Measurements from ENCODE around the gene OXSM. TPM values are rescaled to one million over a fixed set of nuclear protein-coding genes. Genes with fewer than 3 reads are reported as not detected.

Gene OXSM
- 13.0 and 13.6 TPM in 2 replicates for total RNA-seq
- polyA plus RNA-seq (2012): 11.4 TPM

GRCh38 chr3:25789596-25790556 is at the start of gene OXSM:
Gene OXSM (plus strand): TSS chr3:25790090. CDS start chr3:25791021, 931 bp downstream.
- DNase-seq (ENCODE audit: low read depth): peak; percentile 95

DNA sequence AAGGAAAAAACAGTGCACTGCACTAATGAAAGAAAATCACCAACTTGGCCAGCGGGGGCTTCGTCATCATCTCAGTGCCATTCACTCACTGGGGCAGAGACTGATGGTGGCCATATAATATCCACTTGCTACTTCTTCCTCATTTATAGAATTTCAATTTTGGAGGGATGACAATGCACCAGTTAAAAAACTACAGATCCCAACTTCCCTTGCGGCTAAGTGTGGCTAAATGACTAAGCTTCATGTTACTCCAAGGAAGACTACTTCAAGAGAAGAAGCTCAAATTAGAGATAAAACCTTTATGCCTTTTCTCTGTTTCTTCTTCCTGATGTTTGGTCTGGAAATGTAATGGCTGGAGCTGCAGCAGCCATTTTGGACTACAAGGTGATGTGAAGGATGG is 45.4 kb upstream of the OXSM start:
- DNase-seq (ENCODE audit: low read depth): no peak

GRCh38 chr3:25747033-25747432 is 42.9 kb upstream of the OXSM start:
- DNase-seq (ENCODE audit: low read depth): no peak

DNA sequence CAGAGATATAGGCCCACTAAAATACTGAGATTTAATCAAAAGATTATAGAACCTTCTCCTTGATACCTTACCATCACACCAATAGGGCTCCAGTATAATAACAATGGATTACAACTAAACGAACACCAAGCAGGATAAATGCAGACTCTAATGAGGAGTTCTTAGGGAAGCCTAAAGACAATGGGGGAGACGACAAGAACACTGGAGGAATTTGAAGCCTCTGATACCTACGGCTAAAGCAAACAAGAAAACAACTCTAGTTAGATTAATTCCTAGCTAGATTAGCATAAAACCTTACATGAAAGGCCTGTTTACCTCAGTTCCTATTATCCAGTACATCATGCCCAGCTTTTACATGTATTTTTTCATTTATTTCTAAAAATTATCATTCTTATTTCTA is 41.7 kb upstream of the OXSM start:
- no peak for DNase-seq (ENCODE audit: low read depth)

- DNase-seq (ENCODE audit: low read depth): no peak
These were observed 40.8 kb upstream of the OXSM start for GRCh38 chr3:25749031-25749581.

GRCh38 chr3:25751048-25751447 is 38.8 kb upstream of the OXSM start:
- DNase-seq (ENCODE audit: low read depth): no peak

DNA sequence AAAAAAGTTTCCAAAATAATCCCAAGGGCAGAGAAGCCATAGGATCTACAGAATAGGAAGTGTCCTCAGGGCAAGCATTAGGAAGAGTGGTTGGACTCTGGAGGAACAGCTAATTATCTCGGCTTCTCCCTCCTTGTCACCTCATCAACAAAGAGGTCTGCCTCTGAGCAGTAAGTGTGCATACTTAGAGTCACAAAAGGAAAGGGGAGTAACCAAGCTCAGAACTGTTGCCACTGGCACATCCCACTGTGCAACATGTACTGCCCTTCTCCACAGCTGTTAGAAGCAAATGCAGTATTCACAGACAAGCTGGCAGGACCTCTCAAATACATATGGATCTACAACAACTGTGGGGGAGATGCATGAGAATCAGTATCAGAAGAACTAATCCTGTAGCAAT is 38.2 kb upstream of the OXSM start:
- DNase-seq (ENCODE audit: low read depth): no peak

DNA sequence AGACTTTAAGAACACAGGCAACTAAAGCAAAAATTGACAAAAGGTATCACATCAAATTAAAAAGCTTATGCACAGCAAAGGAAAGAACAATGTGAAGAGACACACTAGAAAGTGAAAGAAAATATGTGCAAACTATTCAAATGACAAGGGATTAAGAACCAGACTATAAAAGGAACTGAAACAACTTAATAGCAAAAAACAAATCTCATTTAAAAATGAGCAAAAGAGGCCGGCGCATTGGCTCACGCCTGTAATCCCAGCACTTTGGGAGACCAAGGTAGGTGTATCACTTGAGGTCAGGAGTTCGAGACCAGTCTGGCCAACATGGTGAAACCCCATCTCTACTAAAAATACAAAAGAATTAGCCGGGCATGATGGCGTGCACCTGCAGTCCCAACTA is 21.0 kb upstream of the OXSM start:
- no peak for DNase-seq (ENCODE audit: low read depth)

GRCh38 chr3:25775936-25776335 is 14.0 kb upstream of the OXSM start:
- DNase-seq (ENCODE audit: low read depth): no peak

DNA sequence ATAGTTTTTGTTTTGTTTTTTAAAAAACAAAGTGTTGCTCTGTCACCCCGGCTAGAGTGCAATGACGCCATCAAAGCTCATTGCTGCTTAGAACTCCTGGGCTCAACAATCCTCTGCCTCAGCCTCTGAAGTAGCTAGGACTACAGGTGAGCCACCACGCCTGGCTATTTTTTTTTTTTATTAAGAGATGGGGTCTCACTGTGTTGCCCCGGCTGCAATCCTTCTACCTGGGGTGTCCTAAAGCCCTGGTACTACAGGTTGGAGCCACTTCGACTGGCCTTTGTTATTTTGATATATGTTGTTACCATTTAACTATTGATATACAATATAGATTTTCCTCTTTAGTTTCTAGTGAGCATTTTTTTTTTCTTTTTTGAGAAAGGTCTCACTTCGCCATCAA is 9.3 kb upstream of the OXSM start:
- DNase-seq (ENCODE audit: low read depth): no peak

- DNase-seq (ENCODE audit: low read depth): no peak
These were observed 8.6 kb upstream of the OXSM start for GRCh38 chr3:25781145-25781757.

- no peak for DNase-seq (ENCODE audit: low read depth)
These were observed 7.9 kb upstream of the OXSM start for GRCh38 chr3:25781758-25782594.

- no peak for DNase-seq (ENCODE audit: low read depth)
These were observed 7.3 kb upstream of the OXSM start for GRCh38 chr3:25782636-25782937.

- DNase-seq (ENCODE audit: low read depth): peak; percentile 85
These were observed 6.8 kb upstream of the OXSM start, which contains the start of gene NGLY1 for GRCh38 chr3:25782938-25783660. Gene NGLY1 (minus strand): TSS chr3:25783443. CDS start chr3:25783390, 53 bp downstream.

- DNase-seq (ENCODE audit: low read depth): peak; percentile 39
These were observed 6.0 kb upstream of the OXSM start for GRCh38 chr3:25783661-25784512.

DNA sequence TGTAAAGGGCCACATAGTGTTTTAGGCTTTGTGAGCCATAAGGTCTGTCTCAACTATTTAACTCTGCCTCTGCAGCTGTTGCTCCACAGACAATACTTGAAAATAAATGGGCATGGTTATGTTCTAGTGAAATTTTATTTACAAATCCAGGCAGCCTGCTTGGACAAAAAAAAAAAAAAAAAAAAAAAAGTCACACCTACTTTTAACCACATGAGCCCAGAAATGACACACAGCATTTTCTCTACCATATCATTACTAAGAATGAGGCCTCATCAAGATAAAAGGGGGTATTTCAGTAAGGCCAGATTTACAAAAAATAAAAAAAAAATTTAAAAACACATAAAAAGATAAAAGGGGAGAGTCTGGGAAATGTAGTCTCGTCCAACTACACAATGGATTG is 4.9 kb upstream of the OXSM start:
- peak; percentile 14 for DNase-seq (ENCODE audit: low read depth)

- DNase-seq (ENCODE audit: low read depth): no peak
These were observed 4.1 kb upstream of the OXSM start for GRCh38 chr3:25785826-25786225.

GRCh38 chr3:25787689-25788088 is 2.2 kb upstream of the OXSM start:
- no peak for DNase-seq (ENCODE audit: low read depth)

DNA sequence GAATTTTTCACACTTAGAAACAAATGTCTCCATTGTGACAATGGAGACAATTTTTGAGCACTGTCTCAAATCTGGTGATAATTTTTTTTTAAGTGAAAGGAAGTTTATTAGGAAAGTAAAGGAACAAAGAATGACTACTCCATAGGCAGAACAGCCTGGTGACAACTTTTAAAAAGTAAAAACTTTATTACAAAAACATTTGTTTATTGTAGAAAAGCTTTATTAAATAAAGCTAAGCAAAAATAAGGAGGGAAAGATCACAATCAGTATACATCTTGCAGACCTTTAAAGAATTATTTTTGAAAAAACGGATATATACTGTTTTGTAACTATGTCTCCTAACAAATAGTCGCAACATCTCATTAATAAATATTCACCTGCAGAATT is 688 bp upstream of the OXSM start:
- DNase-seq (ENCODE audit: low read depth): no peak

- no peak for DNase-seq (ENCODE audit: low read depth)
These were observed 11.9 kb downstream of the OXSM start for GRCh38 chr3:25801786-25802185.
